Measurements from ENCODE around the gene PCDHGB2. TPM values are rescaled to one million over a fixed set of nuclear protein-coding genes. Genes with fewer than 3 reads are reported as not detected.
"Not testable (repeated sequence)": the region's sequence is repeated elsewhere in the genome, so short reads cannot be mapped to it uniquely, and the experiment has no call there.

Gene PCDHGB2
- total and polyA plus RNA-seq, 2 experiments from 2014 or later: 0.33 TPM; not detected in 1

DNA sequence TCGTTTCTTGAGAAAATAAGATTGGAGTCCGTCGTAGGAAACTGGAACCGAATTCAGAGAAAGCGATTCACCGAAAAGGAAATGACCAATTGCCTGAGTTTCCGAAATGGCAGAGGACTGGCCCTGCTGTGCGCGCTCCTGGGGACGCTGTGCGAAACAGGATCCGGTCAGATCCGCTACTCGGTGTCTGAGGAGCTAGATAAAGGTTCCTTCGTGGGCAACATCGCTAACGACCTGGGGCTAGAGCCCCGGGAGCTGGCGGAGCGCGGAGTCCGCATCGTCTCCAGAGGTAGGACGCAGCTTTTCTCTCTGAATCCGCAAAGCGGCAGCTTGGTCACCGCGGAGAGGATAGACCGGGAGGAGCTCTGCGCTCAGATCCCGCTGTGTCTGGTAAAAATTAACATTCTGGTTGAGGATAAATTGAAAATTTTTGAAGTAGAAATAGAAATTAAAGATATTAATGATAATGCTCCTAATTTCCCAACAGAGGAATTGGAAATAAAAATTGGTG is 15.8 kb upstream of the PCDHGB2 start:
- H3K27ac ChIP-seq: no peak overlapping the region
- 96% methylated on average over 31 of the region's 31 CpGs for WGBS (ENCODE audit: low lambda C conversion rate, missing lambda C conversion rate)
- H3K9me3 ChIP-seq (ENCODE audit: low read depth): no peaks in the 10 kb centered on the region
- H3K4me1 ChIP-seq (ENCODE audit: insufficient read depth): no peaks in the 10 kb centered on the region
- H3K9me2 ChIP-seq (replicated peaks; ENCODE audit: insufficient read depth): no peaks in the 10 kb centered on the region
- no peaks in the 10 kb centered on the region for H4K20me1 ChIP-seq (ENCODE audit: insufficient read depth, poor library complexity, severe bottlenecking)
- no peak overlapping the region for H3K4me2 ChIP-seq
- H3K36me3 ChIP-seq (replicated peaks; ENCODE audit: insufficient read depth, low read depth): no peaks in the 10 kb centered on the region
- H2AFZ ChIP-seq: no peak overlapping the region
- DNase-seq (ENCODE audit: low spot score): no peak
- H3K79me2 ChIP-seq: no peaks in the 10 kb centered on the region
- no peak overlapping the region for H3K4me3 ChIP-seq
- TF ChIP-seq, protein P1, sequence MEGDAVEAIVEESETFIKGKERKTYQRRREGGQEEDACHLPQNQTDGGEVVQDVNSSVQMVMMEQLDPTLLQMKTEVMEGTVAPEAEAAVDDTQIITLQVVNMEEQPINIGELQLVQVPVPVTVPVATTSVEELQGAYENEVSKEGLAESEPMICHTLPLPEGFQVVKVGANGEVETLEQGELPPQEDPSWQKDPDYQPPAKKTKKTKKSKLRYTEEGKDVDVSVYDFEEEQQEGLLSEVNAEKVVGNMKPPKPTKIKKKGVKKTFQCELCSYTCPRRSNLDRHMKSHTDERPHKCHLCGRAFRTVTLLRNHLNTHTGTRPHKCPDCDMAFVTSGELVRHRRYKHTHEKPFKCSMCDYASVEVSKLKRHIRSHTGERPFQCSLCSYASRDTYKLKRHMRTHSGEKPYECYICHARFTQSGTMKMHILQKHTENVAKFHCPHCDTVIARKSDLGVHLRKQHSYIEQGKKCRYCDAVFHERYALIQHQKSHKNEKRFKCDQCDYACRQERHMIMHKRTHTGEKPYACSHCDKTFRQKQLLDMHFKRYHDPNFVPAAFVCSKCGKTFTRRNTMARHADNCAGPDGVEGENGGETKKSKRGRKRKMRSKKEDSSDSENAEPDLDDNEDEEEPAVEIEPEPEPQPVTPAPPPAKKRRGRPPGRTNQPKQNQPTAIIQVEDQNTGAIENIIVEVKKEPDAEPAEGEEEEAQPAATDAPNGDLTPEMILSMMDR (IDR thresholded peaks at IDR 0.05; ENCODE audit: poor library complexity): no peak
- TF ChIP-seq EZH2 (IDR thresholded peaks at IDR 0.05; ENCODE audit: borderline replicate concordance): no peak
- no peak for TF ChIP-seq EZH2phosphoT487 (IDR thresholded peaks at IDR 0.05; ENCODE audit: low read depth, severe bottlenecking, unreplicated experiment)
- no peaks in the 10 kb centered on the region for H3K27me3 ChIP-seq

DNA sequence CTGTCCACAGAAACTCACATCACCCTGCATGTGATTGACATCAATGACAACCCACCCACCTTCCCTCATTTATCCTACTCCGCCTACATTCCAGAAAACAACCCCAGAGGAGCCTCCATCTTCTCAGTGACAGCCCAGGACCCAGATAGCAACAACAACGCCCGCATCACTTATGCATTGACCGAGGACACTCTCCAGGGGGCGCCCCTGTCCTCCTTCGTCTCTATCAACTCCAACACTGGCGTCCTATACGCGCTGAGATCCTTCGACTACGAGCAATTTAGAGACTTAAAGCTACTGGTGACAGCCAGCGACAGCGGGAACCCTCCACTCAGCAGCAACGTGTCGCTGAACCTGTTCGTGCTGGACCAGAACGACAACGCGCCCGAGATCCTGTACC is 14.5 kb upstream of the PCDHGB2 start:
- H3K4me2 ChIP-seq: no peak overlapping the region
- H3K9me3 ChIP-seq (ENCODE audit: low read depth): no peaks in the 10 kb centered on the region
- no peaks in the 10 kb centered on the region for H3K9me2 ChIP-seq (replicated peaks; ENCODE audit: insufficient read depth)
- no peaks in the 10 kb centered on the region for H3K36me3 ChIP-seq (replicated peaks; ENCODE audit: insufficient read depth, low read depth)
- no peak for DNase-seq (ENCODE audit: low spot score)
- H3K4me3 ChIP-seq: no peak overlapping the region
- TF ChIP-seq EZH2 (IDR thresholded peaks at IDR 0.05; ENCODE audit: borderline replicate concordance) (no peak), EZH2phosphoT487 (IDR thresholded peaks at IDR 0.05; ENCODE audit: low read depth, severe bottlenecking, unreplicated experiment) (no peak)
- TF ChIP-seq, protein P1 (IDR thresholded peaks at IDR 0.05; ENCODE audit: poor library complexity): no peak
- WGBS (ENCODE audit: low lambda C conversion rate, missing lambda C conversion rate): 97% methylated on average over 20 of the region's 20 CpGs
- no peaks in the 10 kb centered on the region for H4K20me1 ChIP-seq (ENCODE audit: insufficient read depth, poor library complexity, severe bottlenecking)
- H3K4me1 ChIP-seq (ENCODE audit: insufficient read depth): no peaks in the 10 kb centered on the region
- no peaks in the 10 kb centered on the region for H3K27me3 ChIP-seq
- H3K27ac ChIP-seq: no peak overlapping the region
- H2AFZ ChIP-seq: no peak overlapping the region
- H3K79me2 ChIP-seq: no peaks in the 10 kb centered on the region

DNA sequence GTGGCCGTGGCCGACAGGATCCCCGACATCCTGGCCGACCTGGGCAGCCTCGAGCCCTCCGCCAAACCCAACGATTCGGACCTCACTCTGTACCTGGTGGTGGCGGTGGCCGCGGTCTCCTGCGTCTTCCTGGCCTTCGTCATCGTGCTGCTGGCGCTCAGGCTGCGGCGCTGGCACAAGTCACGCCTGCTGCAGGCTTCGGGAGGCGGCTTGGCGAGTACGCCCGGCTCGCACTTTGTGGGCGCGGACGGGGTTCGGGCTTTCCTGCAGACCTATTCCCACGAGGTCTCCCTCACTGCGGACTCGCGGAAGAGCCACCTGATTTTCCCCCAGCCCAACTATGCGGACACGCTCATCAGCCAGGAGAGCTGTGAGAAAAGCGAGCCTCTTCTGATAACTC is 13.8 kb upstream of the PCDHGB2 start:
- not testable (repeated sequence) for H3K9me2 ChIP-seq (replicated peaks; ENCODE audit: insufficient read depth); H4K20me1 ChIP-seq (ENCODE audit: insufficient read depth, poor library complexity, severe bottlenecking); H3K4me1 ChIP-seq (ENCODE audit: insufficient read depth); H3K79me2 ChIP-seq; H3K4me2 ChIP-seq; H3K27me3 ChIP-seq; H3K4me3 ChIP-seq; H3K27ac ChIP-seq; H2AFZ ChIP-seq; DNase-seq (ENCODE audit: low spot score); H3K36me3 ChIP-seq (replicated peaks; ENCODE audit: insufficient read depth, low read depth); H3K9me3 ChIP-seq (ENCODE audit: low read depth)
- 94% methylated on average over 23 of the region's 35 CpGs for WGBS (ENCODE audit: low lambda C conversion rate, missing lambda C conversion rate)

DNA sequence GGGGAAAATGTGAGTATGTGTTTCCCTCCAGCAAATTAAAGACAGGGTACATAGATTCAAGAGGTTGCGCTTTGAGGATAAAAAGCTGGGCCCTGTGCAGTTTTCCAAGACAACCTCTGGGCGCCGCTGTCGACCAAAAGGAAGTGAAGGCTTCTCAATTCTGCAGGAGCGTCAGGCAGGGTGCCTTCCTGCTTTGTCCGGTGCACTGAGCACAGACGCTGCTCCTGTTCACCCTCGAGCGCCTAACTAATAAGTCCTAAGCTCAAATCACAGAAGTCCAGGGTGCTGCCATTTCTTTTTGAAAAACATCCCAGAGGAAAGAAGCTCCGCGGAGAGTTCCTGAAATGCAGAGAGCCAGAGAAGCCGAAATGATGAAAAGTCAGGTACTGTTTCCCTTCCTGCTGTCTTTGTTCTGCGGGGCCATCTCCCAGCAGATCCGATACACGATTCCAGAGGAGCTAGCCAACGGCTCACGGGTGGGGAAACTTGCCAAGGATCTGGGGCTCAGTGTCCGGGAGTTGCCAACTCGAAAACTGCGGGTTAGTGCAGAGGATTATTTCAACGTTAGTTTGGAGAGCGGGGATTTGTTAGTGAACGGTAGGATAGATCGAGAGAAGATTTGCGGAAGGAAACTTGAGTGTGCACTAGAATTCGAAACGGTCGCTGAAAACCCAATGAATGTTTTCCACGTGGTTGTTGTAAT is 9.7 kb upstream of the PCDHGB2 start, which contains the start of gene PCDHGB1:
Gene PCDHGB1, plus strand, starts transcription at position 183 of the 703 bp plus-strand sequence. Its CDS starts 162 bp downstream, at position 345.
- DNase-seq (ENCODE audit: low spot score): no peak
- H3K27ac ChIP-seq: no peak within 1 kb of the TSS
- H3K9me2 ChIP-seq (replicated peaks; ENCODE audit: insufficient read depth): no peaks in the 10 kb centered on the region
- no peaks in the 10 kb centered on the region for H3K36me3 ChIP-seq (replicated peaks; ENCODE audit: insufficient read depth, low read depth)
- no peaks in the 10 kb centered on the region for H3K9me3 ChIP-seq (ENCODE audit: low read depth)
- H3K27me3 ChIP-seq: no peaks in the 10 kb centered on the region
- no peak within 1 kb of the TSS for H3K4me3 ChIP-seq
- WGBS (ENCODE audit: low lambda C conversion rate, missing lambda C conversion rate): 67% methylated on average over 29 of the region's 29 CpGs
- TF ChIP-seq EZH2phosphoT487 (IDR thresholded peaks at IDR 0.05; ENCODE audit: low read depth, severe bottlenecking, unreplicated experiment) (no peak), EZH2 (IDR thresholded peaks at IDR 0.05; ENCODE audit: borderline replicate concordance) (no peak)
- TF ChIP-seq, protein P1 (IDR thresholded peaks at IDR 0.05; ENCODE audit: poor library complexity): no peak
- H3K4me2 ChIP-seq: no peak within 1 kb of the TSS
- H2AFZ ChIP-seq: no peak within 1 kb of the TSS
- no peaks in the 10 kb centered on the region for H4K20me1 ChIP-seq (ENCODE audit: insufficient read depth, poor library complexity, severe bottlenecking)
- no peaks in the 10 kb centered on the region for H3K4me1 ChIP-seq (ENCODE audit: insufficient read depth)
- no peaks in the 10 kb centered on the region for H3K79me2 ChIP-seq

All from hepatocyte (in vitro differentiated cells).